Left ventricle myocardium superior (tissue), 1 donor: ENCODE data around the gene LRP6. TPM values are rescaled to one million over a fixed set of nuclear protein-coding genes. Genes with fewer than 3 reads are reported as not detected.

Experiments
- microRNA-seq: library from miRNA; unstranded; fragments of <30 nt; microRNA quantifications from one replicate; pipeline ENCODE4 v1.2.0, GENCODE V29; 2020; ENCODE audit warnings: borderline number of aligned reads
- total RNA-seq: library from RNA; stranded (reverse); fragmentation: NEBNext Ultra II Directional; extraction: Animal tissue kit (Norgen Biotek cat#: 25700); gene quantifications from one replicate; pipeline ENCODE4 v1.2.1, GENCODE V29; 2021
- donor health status: DM: no; HTN: yes; CAD: no; lungs with severe emphysema.

LRP6 gene
- total RNA-seq, 1 donor from 2014 or later: 27.3 TPM

Small RNA genes within 50 kb of the gene (microRNA-seq; reads per million reads assigned to microRNA genes)
- gene MIR1244-4: not detected

Other genes starting within 250 kb of the LRP6 start
- not detected for gene BCL2L14, start 196.1 kb downstream of the LRP6 start, total RNA-seq
- gene MANSC1, start 83.2 kb upstream of the LRP6 start, total RNA-seq: 8.4 TPM
- gene BORCS5, start 90.0 kb upstream of the LRP6 start, total RNA-seq: 9.3 TPM